HG03460 (cell line): ENCODE data around the gene PNN.
"Not testable (repeated sequence)": the region's sequence is repeated elsewhere in the genome, so short reads cannot be mapped to it uniquely, and the experiment has no call there.

Source experiments
- ATAC-seq: cut with Tn5 transposase; IDR thresholded peaks from one replicate; pipeline ENCODE4 v1.9.1; 2021; ENCODE audit not compliant: unreplicated experiment

The PNN gene

GRCh38 chr14:39181026-39181692 is 6.1 kb downstream of the PNN start:
- no peak for ATAC-seq

GRCh38 chr14:39181693-39182047 is 6.6 kb downstream of the PNN start:
- ATAC-seq, result no peak

GRCh38 chr14:39182770-39183684 is 8.0 kb downstream of the PNN start:
- no peak for ATAC-seq

GRCh38 chr14:39183685-39184003 is 8.6 kb downstream of the PNN start:
- ATAC-seq, result not testable (repeated sequence)

- ATAC-seq, result no peak
Measured at GRCh38 chr14:39184628-39185255, 9.7 kb downstream of the PNN start.

GRCh38 chr14:39185256-39186049 is 10.4 kb downstream of the PNN start:
- no peak for ATAC-seq

GRCh38 chr14:39186941-39187525 is 12.0 kb downstream of the PNN start:
- no peak for ATAC-seq

- ATAC-seq, result no peak
Measured at GRCh38 chr14:39203659-39204606, 28.9 kb downstream of the PNN start.

- ATAC-seq, result not testable (repeated sequence)
Measured at GRCh38 chr14:39207430-39207829, 32.4 kb downstream of the PNN start.

GRCh38 chr14:39211109-39211741 is 36.2 kb downstream of the PNN start:
- ATAC-seq, result no peak

- ATAC-seq, result no peak
Measured at GRCh38 chr14:39212034-39212433, 37.0 kb downstream of the PNN start.

- ATAC-seq, result no peak
Measured at GRCh38 chr14:39212693-39213092, 37.6 kb downstream of the PNN start.

GRCh38 chr14:39217214-39217879 is 42.3 kb downstream of the PNN start:
- no peak for ATAC-seq

GRCh38 chr14:39218171-39218769 is 43.2 kb downstream of the PNN start:
- ATAC-seq, result no peak

- ATAC-seq, result no peak
Measured at GRCh38 chr14:39219075-39219499, 44.0 kb downstream of the PNN start.

GRCh38 chr14:39220473-39220872 is 45.4 kb downstream of the PNN start:
- ATAC-seq, result not testable (repeated sequence)

GRCh38 chr14:39228044-39228443 is 53.0 kb downstream of the PNN start:
- ATAC-seq, result no peak

- ATAC-seq, result no peak
Measured at GRCh38 chr14:39228509-39229221, 53.6 kb downstream of the PNN start.
